ENCODE measurements around the gene GABRP.
A peak's percentile ranks its signal among the peaks of the same experiment; 100 is the strongest.

GABRP gene

GRCh38 chr5:170773024-170773985 is 10.2 kb upstream of the GABRP start:
- no peak overlapping the region for H3K4ac ChIP-seq (ENCODE audit: low read depth, low read length)
- DNase-seq = peak; percentile 49
- no peak overlapping the region for H2BK15ac ChIP-seq (replicated peaks; ENCODE audit: low read depth)
- no peak overlapping the region for H4K8ac ChIP-seq (ENCODE audit: low read depth, low read length)
- H3K36me3 ChIP-seq (ENCODE audit: control insufficient read depth, insufficient read depth, low read length) = no peaks in the 10 kb centered on the region
- H3K23ac ChIP-seq (ENCODE audit: low read length) = no peak overlapping the region
- no peaks in the 10 kb centered on the region for H3K27me3 ChIP-seq (ENCODE audit: insufficient read depth, low read length, poor library complexity)
- H4K5ac ChIP-seq (ENCODE audit: low read length) = no peak overlapping the region
- H3K4me1 ChIP-seq (ENCODE audit: control insufficient read depth, low read depth, low read length) = peaks cover 7% of the 10 kb centered on the region
- no peak overlapping the region for H3K9ac ChIP-seq (ENCODE audit: low read length)
- no peaks in the 10 kb centered on the region for H3K79me2 ChIP-seq (ENCODE audit: control insufficient read depth, insufficient read depth, low read length)
- no peak overlapping the region for H2BK120ac ChIP-seq (ENCODE audit: low read depth, low read length)
- no peak overlapping the region for H3K4me3 ChIP-seq (ENCODE audit: low read length)
- H3K4me2 ChIP-seq (ENCODE audit: low read length) = no peak overlapping the region
- WGBS (ENCODE audit: extremely low coverage, insufficient coverage, low lambda C conversion rate) = no CpG with 5 or more reads among the region's 12 CpGs
- H3K56ac ChIP-seq (ENCODE audit: low read length) = no peak overlapping the region
- no peak overlapping the region for H3K18ac ChIP-seq (ENCODE audit: low read length)
- no peak overlapping the region for H2AK5ac ChIP-seq (ENCODE audit: low read length)
- H2BK5ac ChIP-seq (ENCODE audit: low read length) = no peak overlapping the region
- no peaks in the 10 kb centered on the region for H3K79me1 ChIP-seq (ENCODE audit: low read length)
- H3K27ac ChIP-seq (ENCODE audit: low read depth, low read length) = no peak overlapping the region

GRCh38 chr5:170774831-170775230 is 8.7 kb upstream of the GABRP start:
- H3K27me3 ChIP-seq (ENCODE audit: insufficient read depth, low read length, poor library complexity) = no peaks in the 10 kb centered on the region
- H3K9ac ChIP-seq (ENCODE audit: low read length) = no peak overlapping the region
- no peak for DNase-seq
- H2BK5ac ChIP-seq (ENCODE audit: low read length) = no peak overlapping the region
- H3K23ac ChIP-seq (ENCODE audit: low read length) = no peak overlapping the region
- H2BK120ac ChIP-seq (ENCODE audit: low read depth, low read length) = no peak overlapping the region
- no peaks in the 10 kb centered on the region for H3K79me2 ChIP-seq (ENCODE audit: control insufficient read depth, insufficient read depth, low read length)
- no peak overlapping the region for H3K27ac ChIP-seq (ENCODE audit: low read depth, low read length)
- no peak overlapping the region for H2BK15ac ChIP-seq (replicated peaks; ENCODE audit: low read depth)
- no peak overlapping the region for H3K18ac ChIP-seq (ENCODE audit: low read length)
- H4K5ac ChIP-seq (ENCODE audit: low read length) = no peak overlapping the region
- no peak overlapping the region for H4K8ac ChIP-seq (ENCODE audit: low read depth, low read length)
- no peaks in the 10 kb centered on the region for H3K36me3 ChIP-seq (ENCODE audit: control insufficient read depth, insufficient read depth, low read length)
- H3K79me1 ChIP-seq (ENCODE audit: low read length) = no peaks in the 10 kb centered on the region
- H3K4ac ChIP-seq (ENCODE audit: low read depth, low read length) = no peak overlapping the region
- no CpG with 5 or more reads among the region's 5 CpGs for WGBS (ENCODE audit: extremely low coverage, insufficient coverage, low lambda C conversion rate)
- no peak overlapping the region for H3K56ac ChIP-seq (ENCODE audit: low read length)
- no peak overlapping the region for H3K4me2 ChIP-seq (ENCODE audit: low read length)
- peaks cover 5% of the 10 kb centered on the region for H3K4me1 ChIP-seq (ENCODE audit: control insufficient read depth, low read depth, low read length)
- H3K4me3 ChIP-seq (ENCODE audit: low read length) = no peak overlapping the region
- no peak overlapping the region for H2AK5ac ChIP-seq (ENCODE audit: low read length)

- H2AK5ac ChIP-seq (ENCODE audit: low read length) = no peak overlapping the region
- H4K8ac ChIP-seq (ENCODE audit: low read depth, low read length) = no peak overlapping the region
- no peaks in the 10 kb centered on the region for H3K79me1 ChIP-seq (ENCODE audit: low read length)
- peak; percentile 35 for DNase-seq
- H3K4me3 ChIP-seq (ENCODE audit: low read length) = no peak overlapping the region
- no peak overlapping the region for H3K23ac ChIP-seq (ENCODE audit: low read length)
- H2BK5ac ChIP-seq (ENCODE audit: low read length) = no peak overlapping the region
- H3K18ac ChIP-seq (ENCODE audit: low read length) = no peak overlapping the region
- no peak overlapping the region for H2BK120ac ChIP-seq (ENCODE audit: low read depth, low read length)
- no peaks in the 10 kb centered on the region for H3K27me3 ChIP-seq (ENCODE audit: insufficient read depth, low read length, poor library complexity)
- H3K79me2 ChIP-seq (ENCODE audit: control insufficient read depth, insufficient read depth, low read length) = no peaks in the 10 kb centered on the region
- H3K4me2 ChIP-seq (ENCODE audit: low read length) = no peak overlapping the region
- no CpG with 5 or more reads among the region's 1 CpG for WGBS (ENCODE audit: extremely low coverage, insufficient coverage, low lambda C conversion rate)
- no peak overlapping the region for H3K4ac ChIP-seq (ENCODE audit: low read depth, low read length)
- no peak overlapping the region for H3K9ac ChIP-seq (ENCODE audit: low read length)
- H3K36me3 ChIP-seq (ENCODE audit: control insufficient read depth, insufficient read depth, low read length) = no peaks in the 10 kb centered on the region
- H2BK15ac ChIP-seq (replicated peaks; ENCODE audit: low read depth) = no peak overlapping the region
- no peak overlapping the region for H3K56ac ChIP-seq (ENCODE audit: low read length)
- peaks cover 1% of the 10 kb centered on the region for H3K4me1 ChIP-seq (ENCODE audit: control insufficient read depth, low read depth, low read length)
- no peak overlapping the region for H3K27ac ChIP-seq (ENCODE audit: low read depth, low read length)
- H4K5ac ChIP-seq (ENCODE audit: low read length) = no peak overlapping the region
Measured at GRCh38 chr5:170781946-170782345, 1.6 kb upstream of the GABRP start.

- H3K36me3 ChIP-seq (ENCODE audit: control insufficient read depth, insufficient read depth, low read length) = no peaks in the 10 kb centered on the region
- no peaks in the 10 kb centered on the region for H3K4me1 ChIP-seq (ENCODE audit: control insufficient read depth, low read depth, low read length)
- no peaks in the 10 kb centered on the region for H3K27me3 ChIP-seq (ENCODE audit: insufficient read depth, low read length, poor library complexity)
- no peak overlapping the region for H2BK5ac ChIP-seq (ENCODE audit: low read length)
- no peak overlapping the region for H2BK120ac ChIP-seq (ENCODE audit: low read depth, low read length)
- H3K18ac ChIP-seq (ENCODE audit: low read length) = no peak overlapping the region
- H3K56ac ChIP-seq (ENCODE audit: low read length) = no peak overlapping the region
- H2AK5ac ChIP-seq (ENCODE audit: low read length) = no peak overlapping the region
- no peaks in the 10 kb centered on the region for H3K79me1 ChIP-seq (ENCODE audit: low read length)
- no peak overlapping the region for H4K5ac ChIP-seq (ENCODE audit: low read length)
- H3K4me2 ChIP-seq (ENCODE audit: low read length) = no peak overlapping the region
- H4K8ac ChIP-seq (ENCODE audit: low read depth, low read length) = no peak overlapping the region
- WGBS (ENCODE audit: extremely low coverage, insufficient coverage, low lambda C conversion rate) = no CpG with 5 or more reads among the region's 6 CpGs
- no peak for DNase-seq
- H3K23ac ChIP-seq (ENCODE audit: low read length) = no peak overlapping the region
- no peak overlapping the region for H3K27ac ChIP-seq (ENCODE audit: low read depth, low read length)
- no peak overlapping the region for H3K4me3 ChIP-seq (ENCODE audit: low read length)
- no peak overlapping the region for H2BK15ac ChIP-seq (replicated peaks; ENCODE audit: low read depth)
- no peaks in the 10 kb centered on the region for H3K79me2 ChIP-seq (ENCODE audit: control insufficient read depth, insufficient read depth, low read length)
- H3K9ac ChIP-seq (ENCODE audit: low read length) = no peak overlapping the region
- H3K4ac ChIP-seq (ENCODE audit: low read depth, low read length) = no peak overlapping the region
Measured at GRCh38 chr5:170782438-170782837, 1.1 kb upstream of the GABRP start.

- WGBS (ENCODE audit: extremely low coverage, insufficient coverage, low lambda C conversion rate) = no CpG with 5 or more reads among the region's 3 CpGs
- H2BK120ac ChIP-seq (ENCODE audit: low read depth, low read length) = no peak overlapping the region
- H3K27ac ChIP-seq (ENCODE audit: low read depth, low read length) = no peak overlapping the region
- no peak overlapping the region for H3K4me2 ChIP-seq (ENCODE audit: low read length)
- no peak overlapping the region for H4K5ac ChIP-seq (ENCODE audit: low read length)
- no peaks in the 10 kb centered on the region for H3K27me3 ChIP-seq (ENCODE audit: insufficient read depth, low read length, poor library complexity)
- no peak for DNase-seq
- H2BK15ac ChIP-seq (replicated peaks; ENCODE audit: low read depth) = no peak overlapping the region
- H3K4me3 ChIP-seq (ENCODE audit: low read length) = no peak overlapping the region
- no peak overlapping the region for H3K9ac ChIP-seq (ENCODE audit: low read length)
- H3K36me3 ChIP-seq (ENCODE audit: control insufficient read depth, insufficient read depth, low read length) = no peaks in the 10 kb centered on the region
- H2BK5ac ChIP-seq (ENCODE audit: low read length) = no peak overlapping the region
- no peak overlapping the region for H3K18ac ChIP-seq (ENCODE audit: low read length)
- H3K4ac ChIP-seq (ENCODE audit: low read depth, low read length) = no peak overlapping the region
- no peak overlapping the region for H2AK5ac ChIP-seq (ENCODE audit: low read length)
- H3K56ac ChIP-seq (ENCODE audit: low read length) = no peak overlapping the region
- H3K79me1 ChIP-seq (ENCODE audit: low read length) = no peaks in the 10 kb centered on the region
- no peak overlapping the region for H4K8ac ChIP-seq (ENCODE audit: low read depth, low read length)
- H3K23ac ChIP-seq (ENCODE audit: low read length) = no peak overlapping the region
- no peaks in the 10 kb centered on the region for H3K4me1 ChIP-seq (ENCODE audit: control insufficient read depth, low read depth, low read length)
- no peaks in the 10 kb centered on the region for H3K79me2 ChIP-seq (ENCODE audit: control insufficient read depth, insufficient read depth, low read length)
Measured at GRCh38 chr5:170785416-170785815, 1.9 kb downstream of the GABRP start.

Data from mesendoderm (in vitro differentiated cells).